Retinal pigment epithelial cell (primary cell): ENCODE data around the gene SMYD2.

Source experiments
- DNase-seq: peaks from one replicate; pipeline ENCODE4 v3.0.0-alpha.2; 2010; ENCODE audit warnings: low read depth
- H3K4me3 ChIP-seq: 2 replicates; pipeline ENCODE4 v1.5.1; 2011; ENCODE audit warnings: mild to moderate bottlenecking, low read length, control low read depth, moderate library complexity
- TF ChIP-seq, protein P1 (sequence below): conservative IDR thresholded peaks from 2 replicates; pipeline ENCODE4 v1.5.1; 2011; ENCODE audit warnings: low read depth, low read length, control low read depth, inconsistent platforms

The SMYD2 gene

DNA sequence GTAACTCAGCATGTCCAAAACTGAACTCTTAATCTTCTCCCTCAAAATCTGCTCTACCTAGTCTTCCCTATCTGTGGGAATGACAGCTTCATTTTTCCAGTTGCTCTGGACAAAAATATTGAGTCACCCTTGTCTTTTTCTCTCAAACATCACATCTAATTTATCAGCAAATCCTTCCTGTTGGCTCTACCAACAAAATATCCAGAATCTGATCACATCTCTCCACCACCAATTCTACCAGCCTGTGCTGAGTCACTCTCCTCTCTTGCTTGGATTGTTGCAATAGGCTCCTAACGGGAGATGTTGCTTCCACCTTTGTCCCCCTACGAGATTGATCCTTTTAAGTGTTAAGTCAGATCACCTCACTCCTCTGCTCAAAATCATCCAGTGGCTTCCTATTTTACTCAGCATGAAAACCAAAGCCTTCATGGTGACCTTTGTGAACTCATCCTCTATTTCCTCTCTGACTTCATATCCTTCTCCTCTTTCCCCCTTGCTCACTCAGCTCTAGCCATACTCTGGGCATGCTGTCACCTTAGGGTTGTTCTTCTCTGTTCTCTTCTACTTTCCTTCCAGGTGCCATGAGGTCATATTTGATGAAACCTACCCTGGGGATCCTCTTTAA is 21.5 kb upstream of the SMYD2 start:
- TF ChIP-seq, protein P1, sequence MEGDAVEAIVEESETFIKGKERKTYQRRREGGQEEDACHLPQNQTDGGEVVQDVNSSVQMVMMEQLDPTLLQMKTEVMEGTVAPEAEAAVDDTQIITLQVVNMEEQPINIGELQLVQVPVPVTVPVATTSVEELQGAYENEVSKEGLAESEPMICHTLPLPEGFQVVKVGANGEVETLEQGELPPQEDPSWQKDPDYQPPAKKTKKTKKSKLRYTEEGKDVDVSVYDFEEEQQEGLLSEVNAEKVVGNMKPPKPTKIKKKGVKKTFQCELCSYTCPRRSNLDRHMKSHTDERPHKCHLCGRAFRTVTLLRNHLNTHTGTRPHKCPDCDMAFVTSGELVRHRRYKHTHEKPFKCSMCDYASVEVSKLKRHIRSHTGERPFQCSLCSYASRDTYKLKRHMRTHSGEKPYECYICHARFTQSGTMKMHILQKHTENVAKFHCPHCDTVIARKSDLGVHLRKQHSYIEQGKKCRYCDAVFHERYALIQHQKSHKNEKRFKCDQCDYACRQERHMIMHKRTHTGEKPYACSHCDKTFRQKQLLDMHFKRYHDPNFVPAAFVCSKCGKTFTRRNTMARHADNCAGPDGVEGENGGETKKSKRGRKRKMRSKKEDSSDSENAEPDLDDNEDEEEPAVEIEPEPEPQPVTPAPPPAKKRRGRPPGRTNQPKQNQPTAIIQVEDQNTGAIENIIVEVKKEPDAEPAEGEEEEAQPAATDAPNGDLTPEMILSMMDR: no peak
- DNase-seq: no peak
- H3K4me3 ChIP-seq: no peak overlapping the region

DNA sequence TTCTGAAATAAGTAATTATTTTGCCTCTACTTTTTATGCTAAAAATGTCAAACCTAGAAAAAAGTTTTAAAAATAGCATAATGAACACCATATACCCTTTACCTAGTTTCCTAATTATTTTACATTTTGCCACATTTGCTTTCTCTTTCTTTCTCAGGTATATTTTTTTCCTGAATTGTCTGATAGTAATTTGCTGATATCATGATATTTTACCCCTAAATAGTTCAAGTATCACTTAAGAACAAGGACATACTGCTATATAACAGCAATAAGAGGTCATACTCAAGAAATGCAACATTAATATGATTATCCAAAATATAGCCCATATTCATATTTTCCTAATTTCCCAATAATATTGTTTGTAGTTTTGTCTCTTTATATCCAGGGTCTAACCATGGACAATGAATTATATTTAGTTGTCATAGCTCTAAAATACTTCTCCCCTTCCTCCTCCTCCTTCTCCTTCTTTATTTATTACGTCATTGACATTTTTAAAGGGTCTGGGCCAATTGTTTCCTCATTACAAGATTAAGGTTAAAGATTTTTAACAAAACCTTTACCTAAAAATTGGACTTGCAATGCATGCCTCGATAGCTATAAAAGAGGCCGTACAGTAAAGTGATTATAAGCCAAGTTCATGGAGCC is 20.3 kb upstream of the SMYD2 start:
- TF ChIP-seq, protein P1: no peak
- no peak overlapping the region for H3K4me3 ChIP-seq
- no peak for DNase-seq

DNA sequence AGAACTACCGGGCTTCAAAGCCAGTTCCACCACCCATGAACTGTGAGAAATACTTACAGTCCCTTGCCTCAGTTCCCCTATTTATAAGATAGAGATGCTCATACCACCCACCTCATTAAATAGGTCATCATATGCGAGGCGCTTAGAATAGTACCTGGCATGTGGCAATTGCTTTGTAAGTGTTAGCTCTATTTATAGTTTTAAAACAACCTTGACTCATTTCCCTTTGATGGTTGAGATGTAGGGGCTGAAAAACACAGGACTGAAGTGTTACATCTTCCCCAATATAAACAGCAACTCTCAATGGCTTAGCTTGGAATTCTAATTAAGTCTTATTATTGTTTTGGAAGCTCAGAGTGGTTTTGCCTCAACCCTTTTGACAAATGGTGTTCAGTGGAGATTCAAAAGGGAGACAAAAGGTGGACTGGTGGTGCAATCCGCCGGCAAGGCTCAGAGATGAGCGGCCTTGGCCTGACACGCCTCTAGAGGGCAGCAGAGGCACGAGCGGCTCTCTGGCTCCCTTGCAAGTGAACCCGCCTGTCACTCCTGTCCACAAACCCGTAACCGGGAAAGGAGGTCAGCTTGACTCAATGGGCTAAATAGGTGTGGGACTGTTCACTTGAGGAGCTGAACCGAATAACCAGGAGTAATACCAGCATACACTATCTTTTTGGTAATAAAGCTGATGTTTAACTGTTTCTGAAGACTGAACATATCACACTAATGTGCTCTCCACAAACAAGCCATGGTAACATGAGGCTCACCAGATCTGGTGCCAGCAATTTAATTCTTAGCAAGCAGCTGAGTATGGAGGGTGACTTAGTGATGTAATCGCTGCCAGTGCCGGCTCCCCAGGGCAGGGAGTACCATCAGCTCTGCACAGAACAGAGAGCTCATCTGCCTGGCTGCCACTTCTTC is 19.5 kb upstream of the SMYD2 start:
- TF ChIP-seq, protein P1: peak; percentile 99
- no peak for DNase-seq
- peak overlapping the region; percentile 14 for H3K4me3 ChIP-seq

DNA sequence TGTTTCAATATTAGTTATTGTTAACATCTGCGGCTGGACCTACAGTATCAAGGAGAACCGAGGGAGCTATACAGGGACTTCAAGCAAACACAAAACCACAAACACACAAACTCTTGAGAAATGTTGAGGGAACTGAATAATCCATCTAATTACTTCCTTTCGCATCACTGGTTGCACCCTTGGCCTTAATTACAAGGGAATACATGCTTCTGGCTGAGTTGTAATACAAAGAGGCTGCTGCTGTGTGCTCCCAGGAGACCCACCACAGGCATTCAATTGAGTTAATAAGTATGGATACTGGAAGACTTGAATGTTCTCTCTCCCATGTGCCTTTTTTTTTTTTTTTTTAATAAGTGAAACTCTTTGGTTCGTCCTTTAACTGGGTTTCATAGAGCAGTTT is 16.8 kb upstream of the SMYD2 start:
- TF ChIP-seq, protein P1: no peak

DNA sequence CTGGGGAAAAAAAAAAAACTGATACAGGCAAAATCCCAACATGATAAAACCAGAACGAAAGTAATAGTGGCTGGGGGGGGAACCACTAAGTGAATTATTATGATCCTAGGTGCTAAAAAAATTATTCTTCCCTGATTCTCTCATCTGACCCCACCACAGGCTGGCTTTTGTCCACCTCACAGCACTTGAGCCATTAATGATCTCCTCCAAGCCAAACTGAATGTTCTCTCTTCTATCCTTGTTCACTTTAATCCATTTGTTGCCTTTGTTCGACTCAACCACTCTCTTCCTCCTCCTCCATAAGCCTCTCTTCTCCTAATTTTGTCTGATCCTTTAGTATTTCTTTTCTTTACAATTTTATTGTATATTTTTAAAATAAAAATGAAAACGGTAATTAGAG is 16.0 kb upstream of the SMYD2 start:
- H3K4me3 ChIP-seq: no peak overlapping the region
- no peak for DNase-seq
- TF ChIP-seq, protein P1: no peak

More for the DNA sequence above, 16.8 kb upstream of the SMYD2 start:
- no peak overlapping the region for H3K4me3 ChIP-seq
- peak; percentile 46 for DNase-seq

DNA sequence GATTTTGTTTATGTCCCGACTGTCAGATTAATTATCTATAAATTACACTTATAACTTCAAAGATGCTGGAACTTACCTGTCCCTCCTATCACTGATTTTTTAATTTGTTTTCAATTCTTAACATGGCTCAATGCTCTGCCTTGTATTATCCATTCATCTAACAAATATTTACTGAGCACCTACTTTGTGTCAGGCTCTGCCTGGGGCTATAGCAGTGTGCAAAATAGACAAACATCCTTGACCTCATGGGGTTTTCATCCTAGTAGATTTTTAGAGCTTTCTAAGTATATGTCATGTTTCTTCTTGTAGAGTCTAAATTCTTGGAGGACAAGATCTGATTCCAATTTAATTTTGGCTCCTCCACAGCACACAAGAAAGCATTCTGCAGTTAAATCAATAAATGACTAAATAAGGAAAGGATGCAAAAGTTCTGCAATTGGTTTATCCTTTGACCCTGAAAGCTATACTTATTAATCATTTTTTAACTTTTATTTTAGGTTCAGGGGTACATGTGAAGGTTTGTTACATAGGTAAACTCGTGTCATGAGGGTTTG is 10.8 kb upstream of the SMYD2 start:
- no peak for DNase-seq
- no peak overlapping the region for H3K4me3 ChIP-seq
- TF ChIP-seq, protein P1: no peak
